ENCODE measurements around the gene PAAF1.

PAAF1 gene

GRCh38 chr11:73949246-73949645 is 72.4 kb downstream of the PAAF1 start:
- no peak for FAIRE-seq

GRCh38 chr11:73949912-73950311 is 73.1 kb downstream of the PAAF1 start:
- FAIRE-seq: no peak

DNA sequence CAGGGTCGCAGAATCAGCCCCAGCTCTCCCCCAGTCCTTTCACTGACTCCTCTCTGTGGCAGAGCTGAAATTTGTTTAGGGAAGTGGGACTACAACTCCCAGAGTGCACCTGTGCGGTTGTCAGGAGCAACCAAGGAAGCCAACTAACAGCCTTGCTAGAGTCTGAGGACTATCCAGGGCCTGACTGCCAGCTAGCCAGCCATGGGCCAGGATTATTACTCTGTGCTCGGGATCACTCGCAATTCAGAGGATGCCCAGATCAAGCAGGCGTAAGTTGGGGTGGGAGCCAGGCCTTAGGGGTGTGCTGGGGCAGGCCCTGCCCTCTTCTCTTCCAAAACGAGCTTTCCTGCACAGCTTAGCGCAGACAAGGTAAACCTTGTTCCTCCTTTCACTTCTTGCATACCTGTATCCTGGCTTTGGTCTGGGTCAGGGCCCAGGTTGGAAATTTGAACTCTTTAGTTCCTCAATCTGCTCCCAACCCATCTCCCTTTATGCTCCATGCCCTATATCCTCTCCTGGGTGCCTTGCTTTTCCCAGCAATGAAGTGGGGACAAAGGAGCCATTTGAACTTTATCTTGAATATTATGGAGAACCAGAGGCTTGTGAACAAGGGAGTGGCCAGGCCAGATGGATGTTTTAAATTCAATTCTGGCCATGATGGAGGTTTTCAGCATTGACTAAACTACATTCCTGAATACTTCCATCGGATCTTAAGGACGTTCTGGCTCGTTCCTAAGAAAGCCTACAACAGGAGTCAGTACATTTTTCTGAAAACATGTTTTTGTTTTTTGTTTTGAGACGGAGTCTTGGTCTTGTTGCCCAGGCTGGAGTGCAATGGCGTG is 74.3 kb downstream of the PAAF1 start, which contains the start of gene DNAJB13:
TSS of gene DNAJB13 (plus strand) at position 158 of the 842 bp plus-strand sequence. CDS start at position 202, 44 bp downstream.
- FAIRE-seq: no peak

DNA sequence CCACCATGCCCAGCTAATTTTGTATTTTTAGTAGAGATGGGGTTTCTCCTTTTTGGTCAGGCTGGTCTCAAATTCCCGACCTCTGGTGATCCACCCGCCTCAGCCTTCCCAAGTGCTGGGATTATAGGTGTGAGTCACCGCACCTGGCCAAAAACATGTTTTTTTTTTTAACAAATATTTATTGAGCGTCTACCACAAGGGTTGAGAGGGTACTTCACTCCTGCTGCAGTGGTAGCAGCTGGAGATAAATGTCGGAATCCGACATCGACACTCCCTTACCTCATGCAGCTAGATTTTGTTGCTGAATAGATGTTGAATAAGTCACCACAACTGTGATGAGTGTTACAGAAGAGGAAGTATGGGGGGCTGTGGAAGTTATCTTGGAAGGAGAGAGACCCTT is 75.0 kb downstream of the PAAF1 start:
- FAIRE-seq: no peak

DNA sequence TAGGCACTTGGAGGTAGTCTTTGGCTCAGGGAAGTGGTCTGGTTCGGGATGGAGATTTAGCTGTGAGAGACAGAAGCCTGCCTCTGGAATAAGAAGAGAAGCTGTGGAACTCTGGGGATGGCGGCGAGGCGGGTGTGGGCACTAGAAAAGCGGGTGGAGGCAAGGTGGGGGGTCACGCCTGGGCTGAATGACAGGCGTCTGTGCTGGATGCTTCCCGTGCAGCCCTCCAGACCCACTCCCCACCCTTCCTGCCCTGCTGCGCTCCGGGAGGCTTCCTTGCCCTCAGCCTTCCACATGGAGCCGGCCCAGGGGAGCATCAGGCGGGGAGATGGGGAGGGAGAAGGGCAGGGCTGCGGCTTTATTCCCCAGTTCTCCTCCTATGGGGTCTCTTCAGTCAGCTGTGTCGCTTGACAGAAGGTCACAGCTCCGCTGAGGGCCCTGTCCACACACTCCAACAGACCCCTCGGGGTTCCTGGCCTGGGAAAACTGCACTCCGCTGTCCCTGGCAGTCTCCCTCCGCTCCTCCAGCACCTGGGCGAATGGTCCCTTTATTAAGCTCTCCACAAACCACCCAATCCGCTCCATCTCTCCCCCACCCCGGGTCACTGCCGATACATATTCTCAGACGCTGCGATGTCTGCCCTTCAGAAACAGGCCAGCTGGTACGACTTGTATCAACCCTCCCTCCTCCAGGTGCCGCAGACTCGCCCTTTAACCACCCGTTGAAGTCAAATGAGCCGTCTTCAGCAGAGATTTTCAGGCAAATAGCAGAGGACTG is 80.3 kb downstream of the PAAF1 start:
- no peak for FAIRE-seq

GRCh38 chr11:73957654-73958361 is 81.0 kb downstream of the PAAF1 start:
- no peak for FAIRE-seq

DNA sequence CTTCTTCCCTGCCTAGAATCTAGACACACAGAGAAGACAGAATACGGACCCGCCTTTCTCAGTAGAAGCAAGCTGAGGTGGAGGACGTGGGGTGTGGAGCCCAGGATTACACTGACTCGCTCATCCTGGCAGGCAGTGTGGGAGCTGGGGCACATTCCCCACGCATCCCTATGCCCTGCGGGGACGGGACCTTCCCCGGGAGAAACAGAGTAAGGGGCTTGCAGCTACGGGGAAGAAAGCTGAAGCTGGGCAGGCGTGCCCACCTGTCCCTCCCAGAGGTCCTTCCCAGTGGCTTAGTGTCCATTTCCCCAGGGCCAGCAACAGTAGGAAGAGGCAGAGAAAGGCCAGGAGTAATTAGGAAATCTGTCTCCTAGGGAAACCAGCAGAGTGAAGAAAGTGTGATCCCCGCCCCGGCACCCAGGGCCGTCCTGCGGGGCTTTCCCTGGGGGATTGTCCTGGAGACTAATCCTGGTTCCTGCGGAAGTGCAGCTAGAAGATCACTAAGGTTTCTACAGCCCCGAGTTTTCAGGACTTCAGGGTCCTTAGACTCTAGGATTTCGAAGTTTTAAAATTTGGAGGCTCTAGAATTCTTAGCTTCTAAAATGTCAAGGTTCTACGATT is 81.8 kb downstream of the PAAF1 start:
- no peak for FAIRE-seq

DNA sequence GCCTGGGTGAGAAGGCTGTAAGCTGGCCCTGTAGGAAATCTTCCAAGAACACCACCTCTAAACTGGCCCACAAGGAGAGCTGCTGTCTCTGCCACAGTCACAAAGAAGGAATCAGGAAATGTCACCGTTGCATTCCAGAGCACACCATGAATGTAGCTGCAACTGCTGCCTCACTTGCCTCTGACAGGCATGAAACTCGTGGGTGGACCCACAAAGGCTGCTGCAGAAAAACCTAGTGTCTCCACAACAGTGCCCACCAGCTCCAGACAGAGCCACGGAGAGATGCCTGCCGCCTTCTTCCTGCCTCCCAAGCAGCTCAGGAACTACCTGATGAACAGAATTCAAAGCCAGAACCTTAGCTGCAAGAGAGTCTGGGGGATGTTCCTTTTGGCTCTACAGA is 84.5 kb downstream of the PAAF1 start:
- FAIRE-seq: no peak

DNA sequence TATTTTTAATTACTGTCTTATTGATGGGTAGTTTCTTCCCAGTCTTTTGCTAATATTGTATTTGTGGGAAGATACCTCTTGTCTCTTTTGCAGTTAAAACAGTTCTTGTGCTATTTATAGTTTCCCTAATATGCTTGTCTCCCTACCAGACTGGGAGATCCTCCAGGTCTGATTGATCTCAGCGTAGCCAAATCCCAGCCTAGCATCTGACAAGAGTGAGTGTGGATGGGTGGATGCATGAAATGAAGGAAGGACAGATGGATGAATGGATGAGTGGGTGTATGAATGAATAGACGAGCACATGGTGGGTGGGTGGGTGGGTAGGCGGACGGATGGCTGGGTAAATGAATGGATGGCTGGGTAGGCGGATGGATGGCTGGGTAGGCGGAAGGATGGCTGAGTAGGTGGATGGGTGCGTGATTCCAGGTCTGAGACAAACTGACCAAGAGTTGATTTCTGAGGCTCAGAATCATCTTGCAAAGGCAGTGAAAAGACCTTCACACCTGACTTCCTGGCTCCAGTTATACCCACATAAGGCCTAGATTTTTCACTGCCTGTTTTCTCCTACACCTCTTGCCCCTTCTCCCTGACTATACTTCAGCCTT is 85.4 kb downstream of the PAAF1 start:
- FAIRE-seq: no peak

DNA sequence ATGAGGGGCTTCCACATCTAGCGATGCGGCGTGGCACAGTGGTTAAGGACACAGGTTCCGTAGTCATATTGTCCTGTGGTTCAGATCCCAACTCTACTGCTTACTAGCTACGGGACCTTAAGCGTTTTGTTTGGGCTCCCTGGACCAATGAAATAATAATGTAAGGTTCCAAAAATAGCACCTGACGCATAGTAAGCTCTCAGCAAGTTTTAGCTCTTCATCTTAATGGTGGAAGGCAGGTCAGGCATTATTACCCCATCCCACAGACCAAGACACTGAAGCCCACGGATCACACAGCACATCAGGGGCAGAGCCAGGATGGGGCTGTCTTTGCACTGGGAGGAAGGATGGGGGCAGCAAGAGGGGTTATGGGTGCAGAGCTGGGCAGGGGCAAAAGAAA is 87.1 kb downstream of the PAAF1 start:
- FAIRE-seq: no peak

GRCh38 chr11:73965076-73965763 is 88.4 kb downstream of the PAAF1 start:
- peak; percentile 80 for FAIRE-seq

GRCh38 chr11:73965764-73966121 is 88.9 kb downstream of the PAAF1 start:
- FAIRE-seq: no peak

DNA sequence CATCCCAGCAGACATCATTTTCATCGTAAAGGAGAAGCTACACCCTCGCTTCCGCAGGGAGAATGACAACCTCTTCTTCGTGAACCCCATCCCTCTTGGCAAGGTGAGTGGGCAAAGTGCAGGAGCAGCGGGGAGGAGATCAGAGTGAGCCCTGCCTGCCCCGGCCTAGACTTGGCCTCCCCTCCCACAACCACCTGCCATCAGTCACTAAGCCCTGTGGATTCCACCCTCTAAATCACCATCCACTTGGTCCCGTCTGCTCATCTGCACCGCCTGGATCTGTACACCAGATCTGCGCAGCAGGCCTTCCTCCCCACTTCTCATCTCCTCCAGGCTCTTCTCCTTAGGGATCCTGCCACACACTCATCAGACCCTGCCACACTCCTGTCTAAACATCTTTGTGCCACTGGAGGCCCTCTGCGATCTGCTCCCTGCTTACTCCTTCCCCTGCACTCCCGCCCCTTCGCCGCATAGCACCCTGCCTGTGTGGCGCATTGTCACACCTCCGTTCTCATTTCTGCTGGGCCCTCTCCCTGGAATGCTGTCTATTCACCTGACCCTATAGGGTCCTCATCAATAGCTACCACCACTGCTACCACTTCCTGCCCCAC is 91.7 kb downstream of the PAAF1 start:
- no peak for FAIRE-seq

GRCh38 chr11:73969091-73969490 is 92.3 kb downstream of the PAAF1 start:
- no peak for FAIRE-seq

GRCh38 chr11:73969991-73970800 is 93.4 kb downstream of the PAAF1 start:
- FAIRE-seq: no peak

- peak; percentile 45 for FAIRE-seq
These were observed 94.4 kb downstream of the PAAF1 start for GRCh38 chr11:73971175-73971719.

GRCh38 chr11:73972187-73972586 is 95.4 kb downstream of the PAAF1 start:
- peak; percentile 25 for FAIRE-seq

- FAIRE-seq: peak; percentile 25
These were observed 96.0 kb downstream of the PAAF1 start for GRCh38 chr11:73972620-73973449.

Measured in G401.6 (cell line).